GM23338 (cell line): ENCODE measurements around the gene CD2. TPM values are rescaled to one million over a fixed set of nuclear protein-coding genes. Genes with fewer than 3 reads are reported as not detected.

Experiments
- ATAC-seq: fragments of 200-7000 bp; cut with Tn5 transposase; 3 replicates; pipeline ENCODE4 v1.9.1; 2020
- DNase-seq: peaks from one replicate; pipeline ENCODE4 v3.0.0-alpha.2; 2015; ENCODE audit warnings: low spot score
- H2AFZ ChIP-seq: fragments of 200-600 bp; sonication (generic); 2 replicates; pipeline ENCODE4 v1.8.0; 2016; ENCODE audit warnings: antibody characterized with exemption, mild to moderate bottlenecking, moderate library complexity
- H3F3A ChIP-seq: fragments of 200-600 bp; sonication (generic); replicated peaks from 2 replicates; pipeline ENCODE4 v1.8.0; 2017; ENCODE audit warnings: antibody characterized with exemption, mixed run types, low read depth
- H3K27ac ChIP-seq: fragments of 200-600 bp; sonication (generic); 2 replicates; pipeline ENCODE4 v1.6.1; 2016; ENCODE audit warnings: low read depth
- H3K27me3 ChIP-seq: fragments of 200-600 bp; sonication (generic); 2 replicates; pipeline ENCODE4 v1.8.0; 2016; ENCODE audit warnings: mild to moderate bottlenecking, mixed run types, moderate library complexity; ENCODE audit not compliant: insufficient read depth
- H3K36me3 ChIP-seq: fragments of 200-600 bp; sonication (generic); 2 replicates; pipeline ENCODE4 v1.8.0; 2016; ENCODE audit warnings: mild to moderate bottlenecking; ENCODE audit not compliant: insufficient read depth
- H3K4me1 ChIP-seq: fragments of 200-600 bp; sonication (generic); 2 replicates; pipeline ENCODE4 v1.8.0; 2016; ENCODE audit warnings: mild to moderate bottlenecking, moderate library complexity; ENCODE audit not compliant: insufficient read depth
- H3K4me2 ChIP-seq: fragments of 200-600 bp; sonication (generic); 2 replicates; pipeline ENCODE4 v1.7.1; 2017; ENCODE audit warnings: mixed run types
- H3K4me3 ChIP-seq: fragments of 200-600 bp; sonication (generic); 2 replicates; pipeline ENCODE4 v1.6.1; 2016; ENCODE audit warnings: mixed run types
- H3K79me2 ChIP-seq: fragments of 200-600 bp; sonication (generic); replicated peaks from 2 replicates; pipeline ENCODE4 v1.8.0; 2017; ENCODE audit warnings: mild to moderate bottlenecking; ENCODE audit not compliant: insufficient read depth
- H3K9me2 ChIP-seq: fragments of 200-600 bp; sonication (generic); 2 replicates; pipeline ENCODE4 v1.8.0; 2017; ENCODE audit not compliant: insufficient read depth
- H4K20me1 ChIP-seq: fragments of 200-600 bp; sonication (generic); replicated peaks from 2 replicates; pipeline ENCODE4 v1.8.0; 2017; ENCODE audit warnings: mild to moderate bottlenecking; ENCODE audit not compliant: insufficient read depth
- H3K27ac Mint-ChIP-seq: 2 replicates; pipeline ENCODE4 v1.8.0; 2020; ENCODE audit warnings: inconsistent platforms, mild to moderate bottlenecking, moderate library complexity, mixed read lengths
- H3K27me3 Mint-ChIP-seq: 3 replicates; pipeline ENCODE4 v1.8.0; 2022; ENCODE audit warnings: low read depth, mild to moderate bottlenecking, moderate library complexity, mixed read lengths, inconsistent platforms; ENCODE audit not compliant: insufficient read depth, poor library complexity
- H3K36me3 Mint-ChIP-seq: 3 replicates; pipeline ENCODE4 v1.8.0; 2021; ENCODE audit warnings: low read depth, mild to moderate bottlenecking, inconsistent platforms, moderate library complexity, mixed read lengths
- H3K4me1 Mint-ChIP-seq: 3 replicates; pipeline ENCODE4 v1.8.0; 2020; ENCODE audit warnings: mild to moderate bottlenecking, inconsistent platforms, mixed read lengths
- H3K4me3 Mint-ChIP-seq: 3 replicates; pipeline ENCODE4 v1.8.0; 2021; ENCODE audit warnings: moderate library complexity, mild to moderate bottlenecking, inconsistent platforms, mixed read lengths
- H3K9me3 Mint-ChIP-seq: 3 replicates; pipeline ENCODE4 v1.8.0; 2020; ENCODE audit warnings: moderate library complexity, mild to moderate bottlenecking, inconsistent platforms, mixed read lengths
- CREB1 ChIP-seq: fragments of 250-450 bp; sonication (Bioruptor Pico); IDR thresholded peaks from 2 replicates; pipeline ENCODE4 v1.5.0; 2020; ENCODE audit warnings: low read depth, mild to moderate bottlenecking, moderate library complexity
- CTCF ChIP-seq, 2 experiments: fragments of 200-600 bp in 1 of 2; sonication (generic) in 1 of 2; conservative IDR thresholded peaks; 2 replicates each; pipeline versions ENCODE4 v1.5.1 to v1.6.1; 2016 to 2017; ENCODE audit warnings: antibody characterized with exemption in 2 of 2, low read depth in 2 of 2, mild to moderate bottlenecking in 2 of 2, moderate library complexity in 1 of 2
- EZH2 ChIP-seq: fragments of 200-600 bp; sonication (generic); IDR thresholded peaks from one replicate; pipeline ENCODE4 v1.8.0; 2017; ENCODE audit warnings: antibody characterized with exemption, mild to moderate bottlenecking, low read depth; ENCODE audit not compliant: unreplicated experiment
- EZH2phosphoT487 ChIP-seq: fragments of 200-600 bp; sonication (generic); IDR thresholded peaks from one replicate; pipeline ENCODE4 v1.8.1; 2018; ENCODE audit warnings: antibody characterized with exemption; ENCODE audit not compliant: unreplicated experiment
- JUNB ChIP-seq: IDR thresholded peaks from one replicate; pipeline ENCODE4 v1.6.1; 2016; ENCODE audit warnings: antibody characterized with exemption; ENCODE audit not compliant: unreplicated experiment
- NANOG ChIP-seq: IDR thresholded peaks from 2 replicates; pipeline ENCODE4 v1.6.1; 2016; ENCODE audit warnings: antibody characterized with exemption, borderline replicate concordance
- POLR2AphosphoS5 ChIP-seq: IDR thresholded peaks from 2 replicates; pipeline ENCODE4 v1.6.1; 2016; ENCODE audit warnings: antibody characterized with exemption, low read depth
- REST ChIP-seq: IDR thresholded peaks from one replicate; pipeline ENCODE4 v1.6.1; 2018; ENCODE audit warnings: antibody characterized with exemption; ENCODE audit not compliant: unreplicated experiment
- STAT1 ChIP-seq: IDR thresholded peaks from one replicate; pipeline ENCODE4 v1.6.1; 2016; ENCODE audit warnings: antibody characterized with exemption; ENCODE audit not compliant: unreplicated experiment
- ZNF114 ChIP-seq: fragments of 250-450 bp; sonication (Bioruptor Pico); IDR thresholded peaks from 2 replicates; pipeline ENCODE4 v1.5.0; 2020; ENCODE audit warnings: mild to moderate bottlenecking, moderate library complexity
- ZNF462 ChIP-seq: fragments of 250-450 bp; sonication (Bioruptor Pico); IDR thresholded peaks from 2 replicates; pipeline ENCODE4 v1.5.0; 2020; ENCODE audit warnings: mild to moderate bottlenecking, moderate library complexity
- polyA plus RNA-seq: library from polyadenylated mRNA; unstranded; fragments of >200 nt; fragmentation: Nextera tagmentation; extraction: Ambion mirVana; gene quantifications from 2 replicates; pipeline ENCODE4 v1.2.1, GENCODE V29; 2016
- total RNA-seq: library from RNA; depleted of rRNA; stranded (reverse); fragments of >200 nt; shearing (Covaris generic); gene quantifications from 2 replicates; pipeline ENCODE4 v1.2.3, GENCODE V29; 2014
- TF ChIP-seq, protein P1 (sequence below): IDR thresholded peaks from 2 replicates; pipeline ENCODE4 v1.6.1; 2016; ENCODE audit warnings: antibody characterized with exemption

CD2 gene
- total and polyA plus RNA-seq, 2 experiments from 2014 or later: not detected

GRCh38 chr1:116791727-116792126 lies 37.5 kb downstream of the CD2 start:
- Histone ChIP-seq H3K4me1 (peaks cover 8% of the 10 kb centered on the region; the same call in 1 of the 2 replicates), H3K4me3 (no peak overlapping the region), H3K27me3 (no peaks in the 10 kb centered on the region), H2AFZ (no peak overlapping the region), H3K27ac (no peak overlapping the region), H3F3A (no peaks in the 10 kb centered on the region), H3K9me2 (peaks cover 1% of the 10 kb centered on the region; the same call in 1 of the 2 replicates), H4K20me1 (no peaks in the 10 kb centered on the region), H3K36me3 (no peaks in the 10 kb centered on the region), H3K79me2 (no peaks in the 10 kb centered on the region), H3K4me2 (no peak overlapping the region)
- Mint-ChIP-seq H3K36me3 (no peaks in the 10 kb centered on the region), H3K9me3 (peaks cover 2% of the 10 kb centered on the region; the same call in 1 of the 3 replicates), H3K4me3 (no peak overlapping the region), H3K27me3 (no peaks in the 10 kb centered on the region), H3K4me1 (peaks cover 12% of the 10 kb centered on the region), H3K27ac (no peak overlapping the region; the same call in 1 of the 2 replicates)
- TF ChIP-seq ZNF462 (CRISPR knock-in tag) (no peak), JUNB (no peak), CREB1 (CRISPR knock-in tag) (no peak), EZH2phosphoT487 (no peak), POLR2AphosphoS5 (no peak), CTCF (conservative IDR thresholded peaks at IDR 0.05; ENCODE audit: low read depth in 2 of 2) (no peak), STAT1 (no peak), REST (no peak), EZH2 (no peak), NANOG (no peak), ZNF114 (CRISPR knock-in tag) (no peak)
- TF ChIP-seq, protein P1, sequence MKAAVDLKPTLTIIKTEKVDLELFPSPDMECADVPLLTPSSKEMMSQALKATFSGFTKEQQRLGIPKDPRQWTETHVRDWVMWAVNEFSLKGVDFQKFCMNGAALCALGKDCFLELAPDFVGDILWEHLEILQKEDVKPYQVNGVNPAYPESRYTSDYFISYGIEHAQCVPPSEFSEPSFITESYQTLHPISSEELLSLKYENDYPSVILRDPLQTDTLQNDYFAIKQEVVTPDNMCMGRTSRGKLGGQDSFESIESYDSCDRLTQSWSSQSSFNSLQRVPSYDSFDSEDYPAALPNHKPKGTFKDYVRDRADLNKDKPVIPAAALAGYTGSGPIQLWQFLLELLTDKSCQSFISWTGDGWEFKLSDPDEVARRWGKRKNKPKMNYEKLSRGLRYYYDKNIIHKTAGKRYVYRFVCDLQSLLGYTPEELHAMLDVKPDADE: no peak
- ATAC-seq (no peak), DNase-seq (no peak)
